Activated CD4-positive, CD25-positive, alpha-beta regulatory T cell treated with anti-CD3 and anti-CD28 coated beads, Interleukin-2, amount 50 U/mL, for 72 hours (primary cell): ENCODE results near the gene GALNT12.

Source experiments
- DNase-seq: peaks from one replicate; pipeline ENCODE4 v3.0.0; 2021

GALNT12 gene

GRCh38 chr9:98882569-98882923, 75.1 kb downstream of the GALNT12 start:
- DNase-seq: no peak

GRCh38 chr9:98883276-98883675, 75.8 kb downstream of the GALNT12 start:
- DNase-seq: no peak

- DNase-seq: no peak
These were observed 77.4 kb downstream of the GALNT12 start for GRCh38 chr9:98884849-98885248.

- DNase-seq: no peak
These were observed 78.3 kb downstream of the GALNT12 start for GRCh38 chr9:98885575-98886295.

- DNase-seq: no peak
These were observed 79.3 kb downstream of the GALNT12 start for GRCh38 chr9:98886691-98887229.

GRCh38 chr9:98887918-98888510, 80.5 kb downstream of the GALNT12 start:
- DNase-seq: no peak

GRCh38 chr9:98888801-98889421, 81.4 kb downstream of the GALNT12 start:
- no peak for DNase-seq

- no peak for DNase-seq
These were observed 82.8 kb downstream of the GALNT12 start for GRCh38 chr9:98890256-98890655.

GRCh38 chr9:98892288-98892687, 84.8 kb downstream of the GALNT12 start:
- DNase-seq: no peak

GRCh38 chr9:98892690-98893089, 85.2 kb downstream of the GALNT12 start:
- DNase-seq: no peak

- DNase-seq: no peak
These were observed 86.7 kb downstream of the GALNT12 start for GRCh38 chr9:98894171-98894570.

GRCh38 chr9:98894761-98895160, 87.3 kb downstream of the GALNT12 start:
- DNase-seq: no peak

- DNase-seq: no peak
These were observed 89.2 kb downstream of the GALNT12 start for GRCh38 chr9:98896632-98897031.

GRCh38 chr9:98897745-98898144, 90.3 kb downstream of the GALNT12 start:
- no peak for DNase-seq

- DNase-seq: no peak
These were observed 92.1 kb downstream of the GALNT12 start for GRCh38 chr9:98899408-98900056.
